Cardiac muscle cell (in vitro differentiated cells and primary cell): Measurements from ENCODE around the gene ECHS1. TPM values are rescaled to one million over a fixed set of nuclear protein-coding genes. Genes with fewer than 3 reads are reported as not detected.

Experiments
- DNase-seq, 2 donors: peaks; one replicate each; pipeline versions ENCODE4 v3.0.0 to v3.0.0-alpha.2; 2010 to 2017; ENCODE audit warnings: low read depth in 1 of 2, low spot score in 1 of 2
- H3K27ac ChIP-seq: fragments of 200-600 bp; sonication (generic); 2 replicates; pipeline ENCODE4 v1.5.1; 2016
- H3K27me3 ChIP-seq: fragments of 200-600 bp; sonication (generic); 2 replicates; pipeline ENCODE4 v1.6.0; 2016; ENCODE audit warnings: control low read depth
- H3K36me3 ChIP-seq: fragments of 200-600 bp; sonication (generic); 2 replicates; pipeline ENCODE4 v1.5.1; 2016; ENCODE audit warnings: control low read depth
- H3K4me1 ChIP-seq: fragments of 200-600 bp; sonication (generic); 2 replicates; pipeline ENCODE4 v1.8.1; 2017; ENCODE audit warnings: low read depth, mild to moderate bottlenecking, mixed run types
- H3K4me3 ChIP-seq: fragments of 200-600 bp; sonication (generic); 2 replicates; pipeline ENCODE4 v1.5.1; 2016; ENCODE audit warnings: mild to moderate bottlenecking
- H3K9me3 ChIP-seq: fragments of 200-600 bp; sonication (generic); 2 replicates; pipeline ENCODE4 v1.5.1; 2017; ENCODE audit warnings: low read depth, mild to moderate bottlenecking, control low read depth
- CTCF ChIP-seq: IDR thresholded peaks from 2 replicates; pipeline ENCODE4 v1.5.1; 2012; ENCODE audit warnings: low read depth, mild to moderate bottlenecking, low read length
- polyA plus RNA-seq: library from polyadenylated mRNA; unstranded; fragments of >200 nt; fragmentation: Nextera tagmentation; extraction: Ambion mirVana; gene quantifications from 2 replicates; pipeline ENCODE4 v1.2.1, GENCODE V29; 2016
- total RNA-seq: library from RNA; depleted of rRNA; stranded (reverse); fragments of >200 nt; gene quantifications from 2 replicates; pipeline ENCODE4 v1.2.3, GENCODE V29; 2016

The ECHS1 gene
- total and polyA plus RNA-seq, 2 experiments from 2014 or later = 111 to 243 TPM

- H3K36me3 ChIP-seq = no peaks in the 10 kb centered on the region
- H3K27me3 ChIP-seq = no peaks in the 10 kb centered on the region
- no peaks in the 10 kb centered on the region for H3K9me3 ChIP-seq
- DNase-seq = no peak
- H3K4me3 ChIP-seq = no peak overlapping the region
- no peak for TF ChIP-seq CTCF
- no peak overlapping the region for H3K27ac ChIP-seq
- no peaks in the 10 kb centered on the region for H3K4me1 ChIP-seq
Observed at GRCh38 chr10:133349160-133349568, 24.0 kb downstream of the ECHS1 start.

GRCh38 chr10:133347710-133348517 is 25.2 kb downstream of the ECHS1 start:
- H3K27me3 ChIP-seq = no peaks in the 10 kb centered on the region
- no peaks in the 10 kb centered on the region for H3K9me3 ChIP-seq
- no peak for DNase-seq
- no peak for TF ChIP-seq CTCF
- no peaks in the 10 kb centered on the region for H3K36me3 ChIP-seq
- no peaks in the 10 kb centered on the region for H3K4me1 ChIP-seq
- H3K4me3 ChIP-seq = no peak overlapping the region
- no peak overlapping the region for H3K27ac ChIP-seq

GRCh38 chr10:133346413-133346812 is 26.7 kb downstream of the ECHS1 start:
- no peak for DNase-seq

GRCh38 chr10:133344236-133344635 is 28.9 kb downstream of the ECHS1 start:
- no peak overlapping the region for H3K27ac ChIP-seq
- no peaks in the 10 kb centered on the region for H3K36me3 ChIP-seq
- no peak for DNase-seq
- no peaks in the 10 kb centered on the region for H3K4me1 ChIP-seq
- H3K9me3 ChIP-seq = no peaks in the 10 kb centered on the region
- no peaks in the 10 kb centered on the region for H3K27me3 ChIP-seq
- H3K4me3 ChIP-seq = no peak overlapping the region
- TF ChIP-seq CTCF = no peak

More at GRCh38 chr10:133346413-133346812, 26.7 kb downstream of the ECHS1 start:
- H3K4me1 ChIP-seq = no peaks in the 10 kb centered on the region
- no peaks in the 10 kb centered on the region for H3K36me3 ChIP-seq
- no peak for TF ChIP-seq CTCF
- no peak overlapping the region for H3K27ac ChIP-seq
- no peaks in the 10 kb centered on the region for H3K9me3 ChIP-seq
- H3K27me3 ChIP-seq = no peaks in the 10 kb centered on the region
- no peak overlapping the region for H3K4me3 ChIP-seq

- TF ChIP-seq CTCF = no peak
- Histone ChIP-seq H3K4me1 (no peaks in the 10 kb centered on the region), H3K9me3 (no peaks in the 10 kb centered on the region), H3K4me3 (no peak overlapping the region), H3K27ac (no peak overlapping the region), H3K27me3 (no peaks in the 10 kb centered on the region), H3K36me3 (no peaks in the 10 kb centered on the region)
- DNase-seq = no peak
Observed at GRCh38 chr10:133343558-133343957, 29.6 kb downstream of the ECHS1 start.
